GM21515 (cell line): ENCODE results near the gene MS4A15.
"Not testable (repeated sequence)": the region's sequence is repeated elsewhere in the genome, so short reads cannot be mapped to it uniquely, and the experiment has no call there.

Source experiments
- ATAC-seq: cut with Tn5 transposase; IDR thresholded peaks from one replicate; pipeline ENCODE4 v1.9.1; 2021; ENCODE audit not compliant: unreplicated experiment

The MS4A15 gene

DNA sequence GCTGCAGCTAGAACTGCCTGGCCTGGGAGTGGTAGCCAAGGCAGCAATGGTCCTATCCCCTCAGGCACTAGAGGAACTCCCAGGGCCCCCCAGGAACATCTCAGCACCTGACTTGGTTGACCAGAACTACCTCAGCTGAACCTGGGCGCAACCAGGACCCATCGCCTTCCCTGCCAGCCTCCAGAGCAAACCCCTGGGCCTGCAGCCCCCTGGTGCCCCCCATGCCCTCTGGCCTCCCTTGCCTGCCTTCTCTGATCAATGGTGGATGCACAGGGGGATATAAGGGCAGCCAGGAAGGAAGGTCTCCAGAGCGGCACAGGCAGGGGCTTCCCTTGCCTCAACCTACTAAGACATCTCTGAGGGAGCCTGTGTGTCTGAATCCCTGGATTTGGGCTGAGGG, 42.0 kb downstream of the MS4A15 start:
- ATAC-seq: no peak

- ATAC-seq: no peak
These were observed 44.5 kb downstream of the MS4A15 start for GRCh38 chr11:60801194-60801593.

DNA sequence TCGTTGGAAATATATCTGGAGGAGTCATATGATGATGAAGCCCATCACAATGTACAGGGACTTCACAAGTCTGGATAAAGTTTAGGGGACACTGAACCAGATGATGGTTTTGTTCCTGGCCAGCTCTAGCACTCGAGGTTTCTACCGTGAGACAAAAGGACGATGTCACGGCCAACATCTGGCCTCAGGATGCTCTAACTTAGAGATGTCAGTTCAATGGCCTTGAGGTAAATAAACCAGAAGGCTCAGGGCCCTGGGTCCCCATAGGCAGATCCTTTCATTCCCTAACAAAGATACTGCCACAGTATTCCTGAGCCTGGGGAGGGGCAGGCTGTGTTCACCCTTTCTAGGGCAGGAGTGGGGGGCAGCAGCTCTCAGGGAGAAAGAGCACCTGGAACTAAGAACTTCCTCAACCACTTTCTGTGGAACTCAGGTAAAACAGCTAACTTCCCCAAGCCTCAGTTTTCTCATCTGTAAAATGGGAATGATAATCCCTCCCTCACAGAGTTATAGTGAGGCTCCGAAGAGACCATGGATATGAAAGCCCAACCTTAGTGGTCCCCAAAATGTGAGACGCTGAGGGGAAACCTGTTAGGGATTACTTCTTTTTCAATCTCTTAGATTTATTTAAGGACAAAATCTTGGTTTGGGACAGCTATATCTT, 46.7 kb downstream of the MS4A15 start:
- no peak for ATAC-seq

GRCh38 chr11:60809249-60809648, 52.6 kb downstream of the MS4A15 start:
- no peak for ATAC-seq

DNA sequence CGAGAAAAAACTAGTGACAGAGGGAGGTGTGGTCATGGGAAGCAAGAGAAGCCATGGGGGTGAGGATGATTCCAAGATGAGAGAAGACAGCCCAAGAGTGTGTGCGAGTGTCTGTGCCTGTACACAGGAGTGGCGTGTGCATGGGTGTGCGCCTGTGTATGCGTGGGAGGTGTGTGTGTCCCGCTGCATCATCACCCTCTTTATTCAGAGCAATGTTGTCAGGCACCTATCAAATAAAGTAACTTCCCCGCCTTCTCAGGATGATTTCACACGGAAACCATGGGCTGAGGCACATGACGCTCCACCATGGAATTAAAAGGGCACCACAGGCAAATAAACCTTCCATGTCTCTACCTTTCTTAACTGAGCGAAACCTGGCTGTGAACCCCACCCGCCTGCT, 53.0 kb downstream of the MS4A15 start:
- ATAC-seq: no peak

GRCh38 chr11:60810151-60810550, 53.5 kb downstream of the MS4A15 start:
- no peak for ATAC-seq

DNA sequence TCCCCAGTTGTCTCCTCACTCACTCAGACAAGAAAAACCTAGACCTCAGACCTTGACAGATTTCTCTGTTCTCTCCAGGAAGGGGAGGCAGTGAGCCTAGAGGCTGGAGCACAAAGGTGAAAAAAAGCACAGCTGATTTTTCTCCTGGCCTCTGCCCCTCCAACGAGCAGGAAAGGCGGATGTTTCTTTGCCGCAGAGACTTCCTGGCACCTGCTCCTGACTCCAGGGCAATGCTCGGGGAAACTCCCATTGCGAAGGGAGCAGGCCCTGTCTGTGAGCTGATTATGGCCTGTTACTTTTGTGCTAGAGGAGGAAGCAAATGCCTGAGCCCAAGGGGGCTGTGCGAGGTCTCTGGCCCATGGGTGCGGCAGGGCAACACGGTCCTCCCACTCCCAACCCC, 53.9 kb downstream of the MS4A15 start:
- no peak for ATAC-seq

DNA sequence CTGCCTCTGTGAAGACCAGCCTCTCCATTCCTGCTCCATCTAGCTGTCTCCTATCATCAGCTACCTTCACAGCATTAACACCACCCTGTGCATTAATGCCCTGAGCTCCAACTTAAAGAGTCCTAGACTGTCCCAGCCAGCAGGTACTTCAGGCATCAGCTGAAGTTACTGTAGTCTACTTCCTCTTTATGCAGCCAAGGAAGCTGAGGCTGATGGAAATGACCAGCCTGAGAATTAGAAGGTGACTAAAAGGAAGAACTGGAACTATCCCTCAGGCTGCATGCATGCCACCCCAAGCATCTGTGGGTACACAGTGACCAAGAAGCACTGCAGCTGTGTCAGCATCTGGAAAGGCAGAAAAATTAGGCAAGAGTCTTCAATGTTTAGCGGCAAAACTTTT, 56.7 kb downstream of the MS4A15 start:
- ATAC-seq: no peak

GRCh38 chr11:60814112-60814511, 57.4 kb downstream of the MS4A15 start:
- no peak for ATAC-seq

DNA sequence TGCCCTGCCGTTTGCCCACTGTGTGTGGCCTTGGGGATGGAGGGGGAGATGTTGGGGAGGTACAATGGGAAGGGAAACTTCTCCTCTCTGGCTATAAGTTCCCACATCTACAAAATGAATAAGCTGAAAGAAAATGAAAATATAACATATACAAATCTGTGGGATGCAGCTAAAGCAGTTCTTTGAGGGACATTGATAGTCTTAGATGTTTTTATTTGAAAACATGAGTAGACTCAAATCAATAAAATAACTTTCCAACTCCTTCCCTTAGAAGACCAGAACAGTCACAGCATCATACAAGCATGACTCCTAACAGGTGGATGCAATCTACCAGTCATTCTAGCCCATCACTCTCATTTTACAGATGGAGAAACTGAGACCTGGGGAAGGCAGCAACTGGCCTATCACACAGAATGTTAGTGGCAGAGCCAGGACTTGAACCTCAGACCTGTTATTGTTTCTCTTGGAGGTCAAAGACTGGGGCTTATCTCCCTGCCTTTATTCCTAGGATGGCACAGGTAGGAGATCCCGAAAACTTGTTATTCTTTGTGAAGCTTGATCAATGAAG, 60.0 kb downstream of the MS4A15 start:
- ATAC-seq: no peak

DNA sequence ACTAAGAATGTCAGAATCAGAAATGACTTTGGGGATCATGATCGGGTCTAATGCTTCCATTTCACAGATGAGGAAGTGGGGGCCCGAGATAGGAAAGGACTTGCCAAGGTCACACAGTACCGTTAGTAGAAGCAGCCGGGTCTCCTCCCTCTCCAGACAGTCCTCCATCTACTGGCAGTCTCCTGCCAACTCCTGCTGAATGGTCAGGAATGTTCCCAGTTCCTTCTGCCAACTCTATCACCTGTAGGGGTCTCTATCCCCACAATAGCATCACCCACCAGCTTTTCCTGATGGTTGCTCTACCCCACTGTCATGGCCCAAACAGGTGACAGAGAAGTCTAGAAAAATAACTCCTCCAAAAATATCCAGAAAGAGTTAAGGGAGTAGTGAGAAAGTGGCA, 61.4 kb downstream of the MS4A15 start:
- ATAC-seq: no peak

DNA sequence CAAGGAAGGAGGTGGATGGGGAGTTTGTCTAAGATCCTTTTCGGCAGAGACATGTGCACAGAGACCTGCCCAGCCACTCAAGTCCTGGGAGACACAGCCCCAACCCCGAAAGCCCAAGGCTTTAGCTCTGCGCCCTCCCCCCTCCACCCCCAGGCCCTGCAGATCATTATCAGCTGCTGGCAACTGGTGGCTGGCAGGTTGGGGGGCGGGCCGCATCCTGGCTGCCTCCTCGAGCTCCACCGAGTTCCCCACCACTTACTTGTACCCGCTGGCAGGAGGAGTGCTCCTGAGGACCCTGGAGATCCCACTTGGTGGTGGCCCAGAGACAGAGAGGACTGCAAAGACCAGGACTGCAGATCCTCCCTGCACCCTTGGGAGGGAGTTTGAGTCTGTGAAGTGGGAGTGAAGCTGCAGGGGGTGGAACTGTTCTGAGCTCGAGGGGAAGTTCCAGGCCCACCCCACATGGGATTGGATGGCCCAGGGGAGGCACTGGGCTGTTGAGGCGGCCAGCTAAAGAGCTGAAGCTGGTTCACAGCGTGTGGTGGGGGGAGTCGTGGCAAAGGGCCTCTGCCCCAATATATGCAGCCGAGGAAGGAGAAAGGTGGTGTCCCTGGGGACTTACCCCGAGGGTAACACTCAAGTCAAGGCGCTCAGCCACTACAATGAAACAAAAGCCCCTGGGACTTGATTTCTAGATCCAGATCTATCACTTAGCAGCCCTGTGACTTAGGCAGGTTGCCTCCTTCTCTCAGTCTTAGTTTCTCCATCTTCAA, 65.3 kb downstream of the MS4A15 start:
- ATAC-seq: no peak

DNA sequence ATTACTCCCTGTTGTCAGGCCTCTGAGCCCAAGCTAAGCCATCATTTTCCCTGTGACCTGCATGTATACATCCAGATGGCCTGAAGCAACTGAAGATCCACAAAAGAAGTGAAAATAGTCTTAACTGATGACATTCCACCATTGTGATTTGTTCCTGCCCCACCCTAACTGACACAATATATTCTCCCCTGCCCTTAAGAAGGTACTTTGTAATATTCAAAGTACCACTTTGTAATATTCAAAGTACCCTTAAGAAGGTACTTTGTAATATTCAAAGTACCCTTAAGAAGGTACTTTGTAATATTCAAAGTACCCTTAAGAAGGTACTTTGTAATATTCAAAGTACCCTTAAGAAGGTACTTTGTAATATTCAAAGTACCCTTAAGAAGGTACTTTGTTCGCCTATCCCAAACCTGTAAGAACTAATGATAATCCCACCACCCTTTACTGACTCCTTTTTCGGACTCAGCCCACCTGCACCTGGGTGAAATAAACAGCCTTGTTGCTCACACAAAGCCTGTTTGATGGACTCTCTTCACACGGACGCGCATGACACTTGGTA, 67.2 kb downstream of the MS4A15 start:
- ATAC-seq: not testable (repeated sequence)

GRCh38 chr11:60825118-60825517, 68.5 kb downstream of the MS4A15 start:
- no peak for ATAC-seq

DNA sequence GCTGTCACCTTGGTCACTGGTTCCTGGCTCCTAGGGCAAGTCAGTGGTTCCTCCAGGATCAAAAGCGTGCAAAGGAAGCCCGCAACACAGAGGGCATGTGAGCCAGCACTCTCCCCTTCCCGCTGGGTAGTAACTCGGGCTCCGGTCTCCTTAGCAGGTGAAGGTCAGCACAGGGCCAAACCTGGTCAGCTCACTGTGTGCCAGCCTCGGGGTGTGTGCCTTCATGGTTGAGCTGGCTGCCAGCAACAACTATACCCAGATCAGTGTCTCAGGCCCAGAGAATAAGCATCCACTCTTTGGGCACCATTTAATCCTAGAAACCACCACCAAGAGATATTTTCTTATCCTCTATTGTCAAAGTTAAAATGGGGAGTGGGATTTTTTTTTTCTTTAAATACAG, 69.1 kb downstream of the MS4A15 start:
- no peak for ATAC-seq
